NCI-H524 treated with DMSO at 0.1 percent for 48 hours (cell line): ENCODE results near the gene ZNF521.
A peak's percentile ranks its signal among the peaks of the same experiment; 100 is the strongest.

Source experiments
- DNase-seq: peaks from one replicate; lab custom pipeline; 2025; lab: John Stamatoyannopoulos, UW

Gene ZNF521

GRCh38 chr18:25225151-25225550, 126.8 kb downstream of the ZNF521 start:
- no peak for DNase-seq

GRCh38 chr18:25223899-25224886, 127.8 kb downstream of the ZNF521 start:
- peak; percentile 75 for DNase-seq

- DNase-seq, result no peak
Observed at GRCh38 chr18:25223211-25223610, 128.8 kb downstream of the ZNF521 start.

GRCh38 chr18:25222648-25223047, 129.3 kb downstream of the ZNF521 start:
- DNase-seq, result no peak

GRCh38 chr18:25210622-25211021, 141.3 kb downstream of the ZNF521 start:
- DNase-seq, result no peak

GRCh38 chr18:25192065-25192464, 159.9 kb downstream of the ZNF521 start:
- no peak for DNase-seq

- no peak for DNase-seq
Observed at GRCh38 chr18:25190472-25190871, 161.5 kb downstream of the ZNF521 start.

- peak; percentile 82 for DNase-seq
Observed at GRCh38 chr18:25189391-25190185, 162.4 kb downstream of the ZNF521 start.

- DNase-seq, result no peak
Observed at GRCh38 chr18:25187521-25188192, 164.3 kb downstream of the ZNF521 start.

GRCh38 chr18:25186871-25187270, 165.1 kb downstream of the ZNF521 start:
- DNase-seq, result no peak

- DNase-seq, result no peak
Observed at GRCh38 chr18:25181993-25182392, 170.0 kb downstream of the ZNF521 start.

GRCh38 chr18:25181581-25181980, 170.4 kb downstream of the ZNF521 start:
- no peak for DNase-seq

- DNase-seq, result no peak
Observed at GRCh38 chr18:25180973-25181548, 170.9 kb downstream of the ZNF521 start.

GRCh38 chr18:25177631-25178030, 174.3 kb downstream of the ZNF521 start:
- no peak for DNase-seq

- no peak for DNase-seq
Observed at GRCh38 chr18:25176518-25177042, 175.4 kb downstream of the ZNF521 start.

- no peak for DNase-seq
Observed at GRCh38 chr18:25175558-25176517, 176.1 kb downstream of the ZNF521 start.

GRCh38 chr18:25174324-25174723, 177.6 kb downstream of the ZNF521 start:
- no peak for DNase-seq

GRCh38 chr18:25171334-25171733, 180.6 kb downstream of the ZNF521 start:
- peak; percentile 71 for DNase-seq

GRCh38 chr18:25170402-25170801, 181.6 kb downstream of the ZNF521 start:
- no peak for DNase-seq

GRCh38 chr18:25169701-25170100, 182.3 kb downstream of the ZNF521 start:
- DNase-seq, result no peak
